ENCODE measurements around the gene TRAF2. TPM values are rescaled to one million over a fixed set of nuclear protein-coding genes. Genes with fewer than 3 reads are reported as not detected.

TRAF2 gene
- polyA plus RNA-seq, 3 donors = 1.6 to 6.1 (median 2.0) TPM

- Histone ChIP-seq H3K9me3 (replicated peaks in 1 of 2; ENCODE audit: control insufficient read depth in 1 of 2, insufficient read depth in 1 of 2, low read length in 2 of 2) (no peaks in the 10 kb centered on the region), H3K27me3 (ENCODE audit: control insufficient read depth in 2 of 2, insufficient read depth in 2 of 2, low read length in 2 of 2) (no peaks in the 10 kb centered on the region), H4K20me1 (ENCODE audit: insufficient read depth, low read length) (peaks cover 31% of the 10 kb centered on the region), H3K36me3 (replicated peaks in 1 of 2; ENCODE audit: control insufficient read depth in 1 of 2, insufficient read depth in 2 of 2, low read length in 2 of 2) (peaks cover 28 to 31% of the 10 kb centered on the region in 2 donors), H3K4me3 (replicated peaks in 1 of 3; ENCODE audit: low read depth in 2 of 3, low read length in 3 of 3) (no peak overlapping the region), H3K79me2 (ENCODE audit: insufficient read depth, low read length) (peaks cover under 1% of the 10 kb centered on the region), H2AFZ (ENCODE audit: insufficient read depth, low read depth, low read length, poor library complexity, severe bottlenecking) (no peak overlapping the region), H3K4me1 (ENCODE audit: control insufficient read depth in 1 of 2, insufficient read depth in 2 of 2, low read length in 2 of 2) (no peaks in the 10 kb centered on the region), H3K27ac (ENCODE audit: low read depth in 1 of 2, low read length in 2 of 2) (no peak overlapping the region), H3K4me2 (replicated peaks; ENCODE audit: extremely low read depth, low read length, poor library complexity, severe bottlenecking) (no peak overlapping the region), H3K9ac (ENCODE audit: insufficient read depth, low read length, poor library complexity, severe bottlenecking) (no peak overlapping the region)
- H3K36me3 Mint-ChIP-seq = peaks cover 24 to 29% of the 10 kb centered on the region in 2 donors
- H3K4me1 Mint-ChIP-seq = no peaks in the 10 kb centered on the region
- no peaks in the 10 kb centered on the region for H3K27me3 Mint-ChIP-seq (ENCODE audit: low read depth in 3 of 3)
- 99% methylated on average over 13 of the region's 15 CpGs for WGBS (ENCODE audit: insufficient coverage)
- H3K27ac Mint-ChIP-seq = no peak overlapping the region
- TF ChIP-seq CTCF (IDR thresholded peaks at IDR 0.05) = no peak
- no peak overlapping the region for H3K4me3 Mint-ChIP-seq
- no peak for DNase-seq
- no peaks in the 10 kb centered on the region for H3K9me3 Mint-ChIP-seq
- intact Hi-C loops (cut with micrococcal nuclease) = no loop called here
These were observed 27.9 kb upstream of the TRAF2 start for GRCh38 chr9:136858452-136858843.

GRCh38 chr9:136858844-136859757 is 27.2 kb upstream of the TRAF2 start:
- Histone ChIP-seq H2AFZ (ENCODE audit: insufficient read depth, low read depth, low read length, poor library complexity, severe bottlenecking) (no peak overlapping the region), H3K9me3 (replicated peaks in 1 of 2; ENCODE audit: control insufficient read depth in 1 of 2, insufficient read depth in 1 of 2, low read length in 2 of 2) (no peaks in the 10 kb centered on the region), H3K9ac (ENCODE audit: insufficient read depth, low read length, poor library complexity, severe bottlenecking) (no peak overlapping the region), H3K4me1 (ENCODE audit: control insufficient read depth in 1 of 2, insufficient read depth in 2 of 2, low read length in 2 of 2) (no peaks in the 10 kb centered on the region), H3K27ac (ENCODE audit: low read depth in 1 of 2, low read length in 2 of 2) (no peak overlapping the region), H3K27me3 (ENCODE audit: control insufficient read depth in 2 of 2, insufficient read depth in 2 of 2, low read length in 2 of 2) (no peaks in the 10 kb centered on the region), H3K4me3 (replicated peaks in 1 of 3; ENCODE audit: low read depth in 2 of 3, low read length in 3 of 3) (no peak overlapping the region), H4K20me1 (ENCODE audit: insufficient read depth, low read length) (peaks cover 36% of the 10 kb centered on the region), H3K36me3 (replicated peaks in 1 of 2; ENCODE audit: control insufficient read depth in 1 of 2, insufficient read depth in 2 of 2, low read length in 2 of 2) (peaks cover 33 to 37% of the 10 kb centered on the region in 2 donors), H3K4me2 (replicated peaks; ENCODE audit: extremely low read depth, low read length, poor library complexity, severe bottlenecking) (no peak overlapping the region), H3K79me2 (ENCODE audit: insufficient read depth, low read length) (peaks cover 7% of the 10 kb centered on the region)
- DNase-seq = peak in 1 of 3 donors; percentile 2
- TF ChIP-seq CTCF (IDR thresholded peaks at IDR 0.05) = no peak
- Mint-ChIP-seq H3K4me1 (no peaks in the 10 kb centered on the region), H3K4me3 (no peak overlapping the region), H3K9me3 (no peaks in the 10 kb centered on the region), H3K36me3 (peaks cover 29 to 35% of the 10 kb centered on the region in 2 donors), H3K27ac (no peak overlapping the region), H3K27me3 (ENCODE audit: low read depth in 3 of 3) (no peaks in the 10 kb centered on the region)
- 94% methylated on average over 15 of the region's 20 CpGs for WGBS (ENCODE audit: insufficient coverage)
- intact Hi-C loops (cut with micrococcal nuclease) = no loop called here
